ENCODE measurements around the gene DENND5B.

- TF ChIP-seq CTCF (IDR thresholded peaks at IDR 0.05), result no peak
- TF ChIP-seq POLR2A (IDR thresholded peaks at IDR 0.05), result no peak
Observed at GRCh38 chr12:31405021-31405420, 185.9 kb downstream of the DENND5B start.

All from heart left ventricle (tissue), 13 donors.